ENCODE results near the gene LLGL2.

- no peak for TF ChIP-seq POLR2A (IDR thresholded peaks at IDR 0.05)
- TF ChIP-seq CTCF (IDR thresholded peaks at IDR 0.05) = no peak
- no peak for TF ChIP-seq POLR2AphosphoS5 (IDR thresholded peaks at IDR 0.05)
These were observed 77.6 kb downstream of the LLGL2 start for GRCh38 chr17:75603123-75603522.
